ENCODE measurements around the gene REV1.

REV1 gene

GRCh38 chr2:99450199-99450598, 39.6 kb downstream of the REV1 start:
- no peak for DNase-seq (ENCODE audit: low spot score)
- H3K27me3 Mint-ChIP-seq (ENCODE audit: low read depth), result no peaks in the 10 kb centered on the region
- H3K4me3 Mint-ChIP-seq, result no peak overlapping the region
- H3K4me1 Mint-ChIP-seq (ENCODE audit: low read depth), result peaks cover 2% of the 10 kb centered on the region
- H3K9me3 Mint-ChIP-seq, result no peaks in the 10 kb centered on the region
- no peak overlapping the region for H3K27ac Mint-ChIP-seq
- peaks cover 24% of the 10 kb centered on the region for H3K36me3 Mint-ChIP-seq (ENCODE audit: low read depth)

GRCh38 chr2:99448556-99448955, 41.3 kb downstream of the REV1 start:
- DNase-seq (ENCODE audit: low spot score), result no peak
- Mint-ChIP-seq H3K27ac (no peak overlapping the region), H3K36me3 (ENCODE audit: low read depth) (peaks cover 24% of the 10 kb centered on the region)

GRCh38 chr2:99445065-99445464, 44.8 kb downstream of the REV1 start:
- peaks cover 6% of the 10 kb centered on the region for H3K4me1 Mint-ChIP-seq (ENCODE audit: low read depth)
- no peak overlapping the region for H3K27ac Mint-ChIP-seq
- no peaks in the 10 kb centered on the region for H3K27me3 Mint-ChIP-seq (ENCODE audit: low read depth)
- H3K4me3 Mint-ChIP-seq, result no peak overlapping the region
- H3K36me3 Mint-ChIP-seq (ENCODE audit: low read depth), result peaks cover 17% of the 10 kb centered on the region
- H3K9me3 Mint-ChIP-seq, result no peaks in the 10 kb centered on the region
- DNase-seq (ENCODE audit: low spot score), result no peak

More at GRCh38 chr2:99448556-99448955, 41.3 kb downstream of the REV1 start:
- H3K4me1 Mint-ChIP-seq (ENCODE audit: low read depth), result peaks cover 6% of the 10 kb centered on the region
- no peak overlapping the region for H3K4me3 Mint-ChIP-seq
- H3K27me3 Mint-ChIP-seq (ENCODE audit: low read depth), result no peaks in the 10 kb centered on the region
- H3K9me3 Mint-ChIP-seq, result no peaks in the 10 kb centered on the region

GRCh38 chr2:99444222-99444621, 45.6 kb downstream of the REV1 start:
- no peak overlapping the region for H3K27ac Mint-ChIP-seq

GRCh38 chr2:99442837-99443236, 47.0 kb downstream of the REV1 start:
- Mint-ChIP-seq H3K27me3 (ENCODE audit: low read depth) (no peaks in the 10 kb centered on the region), H3K36me3 (ENCODE audit: low read depth) (peaks cover 16% of the 10 kb centered on the region), H3K9me3 (no peaks in the 10 kb centered on the region), H3K27ac (no peak overlapping the region), H3K4me3 (no peak overlapping the region), H3K4me1 (ENCODE audit: low read depth) (peaks cover 5% of the 10 kb centered on the region)
- no peak for DNase-seq (ENCODE audit: low spot score)

More at GRCh38 chr2:99444222-99444621, 45.6 kb downstream of the REV1 start:
- peaks cover 17% of the 10 kb centered on the region for H3K36me3 Mint-ChIP-seq (ENCODE audit: low read depth)
- H3K27me3 Mint-ChIP-seq (ENCODE audit: low read depth), result no peaks in the 10 kb centered on the region
- H3K4me1 Mint-ChIP-seq (ENCODE audit: low read depth), result peaks cover 7% of the 10 kb centered on the region
- H3K9me3 Mint-ChIP-seq, result no peaks in the 10 kb centered on the region
- no peak overlapping the region for H3K4me3 Mint-ChIP-seq
- DNase-seq (ENCODE audit: low spot score), result no peak

- peaks cover 5% of the 10 kb centered on the region for H3K4me1 Mint-ChIP-seq (ENCODE audit: low read depth)
- H3K9me3 Mint-ChIP-seq, result no peaks in the 10 kb centered on the region
- no peak overlapping the region for H3K27ac Mint-ChIP-seq
- H3K27me3 Mint-ChIP-seq (ENCODE audit: low read depth), result no peaks in the 10 kb centered on the region
- H3K36me3 Mint-ChIP-seq (ENCODE audit: low read depth), result peaks cover 22% of the 10 kb centered on the region
- H3K4me3 Mint-ChIP-seq, result no peak overlapping the region
- no peak for DNase-seq (ENCODE audit: low spot score)
These were observed 49.8 kb downstream of the REV1 start for GRCh38 chr2:99439971-99440505.

DNA sequence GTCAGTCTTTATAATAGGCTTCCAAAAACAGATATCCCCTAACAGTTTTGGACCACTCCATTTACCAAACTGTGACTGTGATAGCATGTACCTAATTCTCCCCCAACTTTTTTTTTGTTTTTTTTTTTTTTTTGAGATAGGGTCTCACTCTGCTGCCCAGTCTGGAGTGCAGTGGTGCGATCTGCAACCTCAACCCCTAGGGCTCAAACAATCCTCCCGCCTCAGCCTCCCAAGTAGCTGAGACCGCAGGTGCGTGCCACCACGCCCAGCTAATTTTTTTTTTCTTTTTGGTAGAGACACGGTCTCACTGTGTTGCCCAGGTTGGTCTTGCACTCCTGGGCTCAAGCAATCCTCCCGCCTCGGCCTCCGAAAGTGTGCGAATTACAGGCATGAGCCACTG, 52.9 kb downstream of the REV1 start:
- DNase-seq (ENCODE audit: low spot score), result no peak
- Mint-ChIP-seq H3K9me3 (no peaks in the 10 kb centered on the region), H3K4me1 (ENCODE audit: low read depth) (peaks cover 7% of the 10 kb centered on the region), H3K36me3 (ENCODE audit: low read depth) (peaks cover 21% of the 10 kb centered on the region), H3K27me3 (ENCODE audit: low read depth) (no peaks in the 10 kb centered on the region), H3K27ac (no peak overlapping the region), H3K4me3 (no peak overlapping the region)

GRCh38 chr2:99433340-99433739, 56.5 kb downstream of the REV1 start:
- H3K36me3 Mint-ChIP-seq (ENCODE audit: low read depth), result peaks cover 34% of the 10 kb centered on the region
- H3K27ac Mint-ChIP-seq, result no peak overlapping the region
- peaks cover 16% of the 10 kb centered on the region for H3K4me1 Mint-ChIP-seq (ENCODE audit: low read depth)
- no peaks in the 10 kb centered on the region for H3K9me3 Mint-ChIP-seq
- DNase-seq (ENCODE audit: low spot score), result no peak
- no peaks in the 10 kb centered on the region for H3K27me3 Mint-ChIP-seq (ENCODE audit: low read depth)
- no peak overlapping the region for H3K4me3 Mint-ChIP-seq

DNA sequence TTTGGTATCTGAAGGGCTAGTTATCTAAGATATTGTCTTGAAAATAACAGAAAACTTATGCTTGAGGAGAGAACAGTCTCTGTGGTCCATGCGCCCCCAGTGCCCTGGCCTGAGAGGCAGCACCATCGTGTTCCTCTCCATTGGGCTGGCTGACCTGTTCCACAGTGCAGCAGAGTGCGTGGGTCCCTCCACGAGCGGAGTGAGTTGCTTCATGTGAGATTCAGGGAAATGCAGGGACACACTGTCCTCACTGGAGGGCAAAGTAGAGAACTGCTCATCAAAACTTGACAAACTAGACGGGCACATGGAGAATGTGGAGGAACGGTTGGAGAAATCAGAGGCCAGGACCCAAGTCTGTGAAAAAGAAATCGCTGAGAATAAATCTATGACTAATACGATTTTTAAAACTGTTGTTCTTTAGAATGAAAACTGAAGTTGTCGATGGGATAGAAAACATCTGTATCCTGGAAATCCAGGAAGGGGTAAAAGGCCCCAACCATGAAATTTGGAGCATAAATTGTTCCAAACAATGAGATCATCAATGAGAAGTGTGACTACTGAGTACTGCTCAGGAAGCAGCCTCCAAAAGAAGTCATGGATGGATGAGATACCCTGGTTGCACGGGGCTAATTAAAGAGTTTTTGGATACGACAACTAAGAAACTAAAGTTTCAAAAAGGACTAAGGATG, 58.1 kb downstream of the REV1 start:
- H3K4me1 Mint-ChIP-seq (ENCODE audit: low read depth), result peaks cover 16% of the 10 kb centered on the region
- no peak overlapping the region for H3K4me3 Mint-ChIP-seq
- peaks cover 29% of the 10 kb centered on the region for H3K36me3 Mint-ChIP-seq (ENCODE audit: low read depth)
- DNase-seq (ENCODE audit: low spot score), result no peak
- no peak overlapping the region for H3K27ac Mint-ChIP-seq
- H3K9me3 Mint-ChIP-seq, result no peaks in the 10 kb centered on the region
- H3K27me3 Mint-ChIP-seq (ENCODE audit: low read depth), result no peaks in the 10 kb centered on the region

DNA sequence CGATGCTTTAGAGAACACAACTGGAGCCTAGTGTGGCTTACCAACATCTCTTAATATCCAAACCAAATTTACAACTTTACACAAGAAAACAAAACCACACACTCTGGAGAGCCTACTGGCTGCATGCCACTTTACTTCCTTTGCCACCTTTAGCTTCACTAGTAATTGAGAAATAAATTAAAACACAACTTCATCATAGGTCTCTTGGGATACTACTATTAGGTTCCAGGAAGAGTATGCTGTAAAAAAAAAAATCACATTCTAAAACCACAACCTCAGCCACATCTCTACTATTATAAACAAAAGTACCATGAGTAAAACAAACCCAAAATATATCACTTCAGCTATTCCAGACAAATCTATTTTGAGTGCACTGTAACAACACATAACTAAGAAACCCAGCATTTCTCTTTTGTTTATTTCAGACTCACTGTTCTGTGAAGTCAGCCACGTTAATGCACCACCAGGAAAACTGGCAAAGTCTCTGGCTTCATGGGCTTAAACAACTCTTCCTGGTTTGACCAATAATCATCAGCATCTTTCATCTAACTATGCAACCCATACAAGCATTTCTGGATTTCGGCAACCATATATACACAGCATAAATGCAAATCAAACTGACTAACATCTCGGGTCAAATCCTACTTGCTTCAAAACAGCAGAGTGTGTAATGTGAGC, 59.1 kb downstream of the REV1 start:
- peaks cover 16% of the 10 kb centered on the region for H3K4me1 Mint-ChIP-seq (ENCODE audit: low read depth)
- no peaks in the 10 kb centered on the region for H3K27me3 Mint-ChIP-seq (ENCODE audit: low read depth)
- H3K27ac Mint-ChIP-seq, result peak overlapping the region; percentile 6
- no peak overlapping the region for H3K4me3 Mint-ChIP-seq
- peaks cover 29% of the 10 kb centered on the region for H3K36me3 Mint-ChIP-seq (ENCODE audit: low read depth)
- no peaks in the 10 kb centered on the region for H3K9me3 Mint-ChIP-seq
- no peak for DNase-seq (ENCODE audit: low spot score)

GRCh38 chr2:99425022-99425421, 64.8 kb downstream of the REV1 start:
- peaks cover 29% of the 10 kb centered on the region for H3K36me3 Mint-ChIP-seq (ENCODE audit: low read depth)

GRCh38 chr2:99424371-99424770, 65.4 kb downstream of the REV1 start:
- no peaks in the 10 kb centered on the region for H3K9me3 Mint-ChIP-seq
- peaks cover 30% of the 10 kb centered on the region for H3K36me3 Mint-ChIP-seq (ENCODE audit: low read depth)

More at GRCh38 chr2:99425022-99425421, 64.8 kb downstream of the REV1 start:
- no peaks in the 10 kb centered on the region for H3K9me3 Mint-ChIP-seq
- no peak overlapping the region for H3K27ac Mint-ChIP-seq
- no peaks in the 10 kb centered on the region for H3K27me3 Mint-ChIP-seq (ENCODE audit: low read depth)
- no peak overlapping the region for H3K4me3 Mint-ChIP-seq
- no peaks in the 10 kb centered on the region for H3K4me1 Mint-ChIP-seq (ENCODE audit: low read depth)
- no peak for DNase-seq (ENCODE audit: low spot score)

DNA sequence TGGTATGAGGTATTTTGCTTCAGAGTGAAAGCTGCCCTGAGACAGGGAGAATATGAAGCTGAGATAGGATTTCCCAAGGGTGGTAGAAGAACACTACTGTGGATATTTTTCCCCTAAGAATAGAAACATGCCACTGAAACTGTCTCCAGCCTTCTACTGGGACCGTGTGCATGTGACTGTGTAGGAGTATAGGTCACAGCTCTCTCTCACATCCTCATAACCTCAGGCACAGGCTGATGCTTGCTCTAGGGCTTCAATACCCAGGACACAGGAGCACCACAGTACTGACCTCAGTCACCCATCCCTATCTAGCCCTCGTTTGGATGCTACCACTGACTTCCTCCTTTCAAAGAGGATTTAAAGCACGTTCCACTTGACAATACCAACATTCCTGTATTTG, 67.2 kb downstream of the REV1 start:
- H3K36me3 Mint-ChIP-seq (ENCODE audit: low read depth), result peaks cover 32% of the 10 kb centered on the region

More at GRCh38 chr2:99424371-99424770, 65.4 kb downstream of the REV1 start:
- Mint-ChIP-seq H3K27ac (no peak overlapping the region), H3K4me3 (no peak overlapping the region), H3K27me3 (ENCODE audit: low read depth) (no peaks in the 10 kb centered on the region), H3K4me1 (ENCODE audit: low read depth) (no peaks in the 10 kb centered on the region)
- no peak for DNase-seq (ENCODE audit: low spot score)

DNA sequence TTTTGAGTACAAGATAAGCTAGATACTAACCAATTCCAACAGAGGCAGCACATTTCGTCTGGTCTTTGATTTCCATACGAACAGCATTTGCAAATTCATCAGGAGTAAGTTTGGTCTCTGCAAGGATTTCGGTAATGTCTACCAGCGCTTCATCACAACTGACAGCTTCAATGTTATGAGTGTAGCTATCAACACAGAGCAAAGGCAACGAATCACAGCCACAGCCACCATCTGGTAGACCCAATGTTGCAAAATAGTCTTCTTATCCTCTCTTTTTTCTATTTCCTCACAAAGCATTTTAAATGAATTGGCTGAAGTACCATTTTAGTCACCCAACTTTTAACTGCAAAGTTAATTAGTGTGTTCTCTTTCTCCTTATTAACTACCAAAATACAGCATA, 68.3 kb downstream of the REV1 start:
- no peaks in the 10 kb centered on the region for H3K4me1 Mint-ChIP-seq (ENCODE audit: low read depth)
- no peaks in the 10 kb centered on the region for H3K27me3 Mint-ChIP-seq (ENCODE audit: low read depth)
- no peak overlapping the region for H3K4me3 Mint-ChIP-seq
- H3K36me3 Mint-ChIP-seq (ENCODE audit: low read depth), result peaks cover 35% of the 10 kb centered on the region
- H3K27ac Mint-ChIP-seq, result no peak overlapping the region
- no peaks in the 10 kb centered on the region for H3K9me3 Mint-ChIP-seq
- no peak for DNase-seq (ENCODE audit: low spot score)

More for the DNA sequence above, 67.2 kb downstream of the REV1 start:
- H3K27ac Mint-ChIP-seq, result no peak overlapping the region
- no peak overlapping the region for H3K4me3 Mint-ChIP-seq
- H3K9me3 Mint-ChIP-seq, result no peaks in the 10 kb centered on the region
- H3K4me1 Mint-ChIP-seq (ENCODE audit: low read depth), result no peaks in the 10 kb centered on the region
- H3K27me3 Mint-ChIP-seq (ENCODE audit: low read depth), result no peaks in the 10 kb centered on the region
- no peak for DNase-seq (ENCODE audit: low spot score)

Measured in T-helper 2 cell treated with Interferon-gamma antibody and Interleukin-4, amounts not matched to agents 5 μg/mL and 100 μg/mL, for 36 hours (primary cell).